Lower lobe of right lung (tissue), 2 donors: ENCODE data around the gene HMCES. TPM values are rescaled to one million over a fixed set of nuclear protein-coding genes. Genes with fewer than 3 reads are reported as not detected.

Experiments used
- ATAC-seq, 2 donors: fragments of 200-7000 bp; cut with Tn5 transposase; one replicate each; pipeline ENCODE4 v1.9.1; 2020 to 2022; ENCODE audit warnings: mild to moderate bottlenecking in 2 of 2, moderate library complexity in 2 of 2
- DNase-seq: peaks from one replicate; pipeline ENCODE4 v3.0.0-alpha.2; 2020
- H3K27ac ChIP-seq: fragments of 200-600 bp; one replicate; pipeline ENCODE4 v1.8.0; 2022
- H3K27me3 ChIP-seq: fragments of 200-600 bp; one replicate; pipeline ENCODE4 v1.8.0; 2022; ENCODE audit warnings: low read depth
- H3K36me3 ChIP-seq: fragments of 200-600 bp; one replicate; pipeline ENCODE4 v1.8.0; 2022; ENCODE audit warnings: mild to moderate bottlenecking
- H3K4me1 ChIP-seq: fragments of 200-600 bp; one replicate; pipeline ENCODE4 v1.8.0; 2022
- H3K4me3 ChIP-seq: fragments of 200-600 bp; one replicate; pipeline ENCODE4 v1.8.0; 2022; ENCODE audit warnings: mild to moderate bottlenecking
- H3K9me3 ChIP-seq: fragments of 200-600 bp; one replicate; pipeline ENCODE4 v1.8.0; 2022
- CTCF ChIP-seq: fragments of 200-600 bp; IDR thresholded peaks from one replicate; pipeline ENCODE4 v1.8.0; 2022; ENCODE audit warnings: antibody characterized with exemption, mild to moderate bottlenecking
- intact Hi-C: fragments of 100-400 bp; cut with DNase I; formaldehyde crosslinking; loops from one replicate; pipeline ENCODE4 v1.11.0; 2022
- long read RNA-seq: library from polyadenylated mRNA; unstranded; transcript quantifications from one replicate; pipeline ENCODE4 v2.0.0, GENCODE V29; 2021
- total RNA-seq: library from RNA; stranded (reverse); fragmentation: NEBNext Ultra II Directional; extraction: Animal tissue kit (Norgen Biotek cat#: 25700); gene quantifications from one replicate; pipeline ENCODE4 v1.2.1, GENCODE V29; 2021
- donor health status: DM: no; HTN: yes; CAD: no; lungs with severe emphysema.

The HMCES gene
- 28.1 TPM for total RNA-seq
- long read RNA-seq, transcript HMCES-204 (7 exons, 1,952 nt), result minor isoform, 11 of 75 reads
- long read RNA-seq, transcript HMCES-203 (6 exons, 1,490 nt), result minor isoform, 7 of 75 reads
- long read RNA-seq, transcript HMCES-201 (7 exons, 2,515 nt), result major isoform, 40 of 75 reads
- long read RNA-seq, transcript HMCES-202 (7 exons, 1,763 nt), result minor isoform, 8 of 75 reads
- long read RNA-seq, partial matches to known transcripts, result 3 of 75 reads
- long read RNA-seq, other reads (novel, unspliced or antisense), result 6 of 75 reads

- H3K36me3 ChIP-seq, result peaks cover 52% of the 10 kb centered on the region
- H3K27me3 ChIP-seq, result no peaks in the 10 kb centered on the region
- H3K4me3 ChIP-seq, result peak within 1 kb of the TSS; percentile 73
- peak within 1 kb of the TSS; percentile 94 for H3K27ac ChIP-seq
- TF ChIP-seq CTCF, result no peak
- ATAC-seq, result peak; percentile 98 to 99
- peak; percentile 95 for DNase-seq
- intact Hi-C loops, result no loop called here
- H3K4me1 ChIP-seq, result peaks cover 31% of the 10 kb centered on the region
- H3K9me3 ChIP-seq, result no peaks in the 10 kb centered on the region
Observed at GRCh38 chr3:129278439-129278965, at the start of gene HMCES. TSS of gene HMCES (plus strand) at chr3:129278870. CDS start at chr3:129279733, 863 bp downstream.

GRCh38 chr3:129228891-129229585 lies 49.6 kb upstream of the HMCES start:
- H3K4me3 ChIP-seq, result no peak overlapping the region
- H3K27ac ChIP-seq, result peak overlapping the region; percentile 82
- H3K9me3 ChIP-seq, result no peaks in the 10 kb centered on the region
- DNase-seq, result peak; percentile 54
- intact Hi-C loops, result no loop called here
- no peaks in the 10 kb centered on the region for H3K27me3 ChIP-seq
- TF ChIP-seq CTCF, result no peak
- peak in 1 of 2 donors; percentile 3 for ATAC-seq
- H3K36me3 ChIP-seq, result no peaks in the 10 kb centered on the region
- H3K4me1 ChIP-seq, result peaks cover 57% of the 10 kb centered on the region

GRCh38 chr3:129230311-129231019 lies 48.2 kb upstream of the HMCES start:
- Histone ChIP-seq H3K4me3 (peak overlapping the region; percentile 3), H3K27me3 (no peaks in the 10 kb centered on the region), H3K9me3 (no peaks in the 10 kb centered on the region), H3K36me3 (no peaks in the 10 kb centered on the region), H3K27ac (peak overlapping the region; percentile 82), H3K4me1 (peaks cover 43% of the 10 kb centered on the region)
- ATAC-seq, result peak; percentile 71 to 85
- TF ChIP-seq CTCF, result no peak
- intact Hi-C loops, result no loop called here
- peak; percentile 53 for DNase-seq

GRCh38 chr3:129231331-129232119 lies 47.1 kb upstream of the HMCES start:
- TF ChIP-seq CTCF, result no peak
- Histone ChIP-seq H3K4me1 (peaks cover 33% of the 10 kb centered on the region), H3K9me3 (no peaks in the 10 kb centered on the region), H3K36me3 (no peaks in the 10 kb centered on the region), H3K27me3 (no peaks in the 10 kb centered on the region), H3K4me3 (no peak overlapping the region), H3K27ac (peak overlapping the region; percentile 82)
- DNase-seq (no peak), ATAC-seq (no peak)
- intact Hi-C loops, result no loop called here

GRCh38 chr3:129233538-129233937 lies 45.1 kb upstream of the HMCES start:
- Histone ChIP-seq H3K27ac (no peak overlapping the region), H3K27me3 (no peaks in the 10 kb centered on the region), H3K4me1 (peaks cover 17% of the 10 kb centered on the region), H3K4me3 (no peak overlapping the region), H3K36me3 (no peaks in the 10 kb centered on the region), H3K9me3 (no peaks in the 10 kb centered on the region)
- peak; percentile 74 for DNase-seq
- intact Hi-C loops, result no loop called here
- TF ChIP-seq CTCF, result no peak
- ATAC-seq, result peak; percentile 75 to 83
